ENCODE measurements around the gene FFAR4.

The FFAR4 gene

GRCh38 chr10:93603023-93603422 is 36.6 kb downstream of the FFAR4 start:
- TF ChIP-seq, protein P1, sequence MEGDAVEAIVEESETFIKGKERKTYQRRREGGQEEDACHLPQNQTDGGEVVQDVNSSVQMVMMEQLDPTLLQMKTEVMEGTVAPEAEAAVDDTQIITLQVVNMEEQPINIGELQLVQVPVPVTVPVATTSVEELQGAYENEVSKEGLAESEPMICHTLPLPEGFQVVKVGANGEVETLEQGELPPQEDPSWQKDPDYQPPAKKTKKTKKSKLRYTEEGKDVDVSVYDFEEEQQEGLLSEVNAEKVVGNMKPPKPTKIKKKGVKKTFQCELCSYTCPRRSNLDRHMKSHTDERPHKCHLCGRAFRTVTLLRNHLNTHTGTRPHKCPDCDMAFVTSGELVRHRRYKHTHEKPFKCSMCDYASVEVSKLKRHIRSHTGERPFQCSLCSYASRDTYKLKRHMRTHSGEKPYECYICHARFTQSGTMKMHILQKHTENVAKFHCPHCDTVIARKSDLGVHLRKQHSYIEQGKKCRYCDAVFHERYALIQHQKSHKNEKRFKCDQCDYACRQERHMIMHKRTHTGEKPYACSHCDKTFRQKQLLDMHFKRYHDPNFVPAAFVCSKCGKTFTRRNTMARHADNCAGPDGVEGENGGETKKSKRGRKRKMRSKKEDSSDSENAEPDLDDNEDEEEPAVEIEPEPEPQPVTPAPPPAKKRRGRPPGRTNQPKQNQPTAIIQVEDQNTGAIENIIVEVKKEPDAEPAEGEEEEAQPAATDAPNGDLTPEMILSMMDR (IDR thresholded peaks at IDR 0.05; ENCODE audit: control insufficient read depth, extremely low read depth, insufficient read depth) = no peak
- H3K4me3 ChIP-seq (ENCODE audit: low read depth, low read length) = no peak overlapping the region
- DNase-seq (ENCODE audit: low read depth) = no peak

GRCh38 chr10:93604146-93604545 is 37.7 kb downstream of the FFAR4 start:
- TF ChIP-seq, protein P1 (IDR thresholded peaks at IDR 0.05; ENCODE audit: control insufficient read depth, extremely low read depth, insufficient read depth) = no peak
- DNase-seq (ENCODE audit: low read depth) = no peak
- H3K4me3 ChIP-seq (ENCODE audit: low read depth, low read length) = no peak overlapping the region

GRCh38 chr10:93608421-93608820 is 42.0 kb downstream of the FFAR4 start:
- TF ChIP-seq, protein P1 (IDR thresholded peaks at IDR 0.05; ENCODE audit: control insufficient read depth, extremely low read depth, insufficient read depth) = no peak
- H3K4me3 ChIP-seq (ENCODE audit: low read depth, low read length) = no peak overlapping the region
- DNase-seq (ENCODE audit: low read depth) = no peak

- TF ChIP-seq, protein P1 (IDR thresholded peaks at IDR 0.05; ENCODE audit: control insufficient read depth, extremely low read depth, insufficient read depth) = no peak
- no peak within 1 kb of the TSS for H3K4me3 ChIP-seq (ENCODE audit: low read depth, low read length)
- no peak for DNase-seq (ENCODE audit: low read depth)
Measured at GRCh38 chr10:93612311-93612710, 45.8 kb downstream of the FFAR4 start, which contains the start of gene PDE6C. Gene PDE6C (plus strand): TSS chr10:93612537. CDS start chr10:93612726, 189 bp downstream.

GRCh38 chr10:93613126-93613525 is 46.7 kb downstream of the FFAR4 start:
- DNase-seq (ENCODE audit: low read depth) = no peak
- H3K4me3 ChIP-seq (ENCODE audit: low read depth, low read length) = no peak overlapping the region
- TF ChIP-seq, protein P1 (IDR thresholded peaks at IDR 0.05; ENCODE audit: control insufficient read depth, extremely low read depth, insufficient read depth) = no peak

DNA sequence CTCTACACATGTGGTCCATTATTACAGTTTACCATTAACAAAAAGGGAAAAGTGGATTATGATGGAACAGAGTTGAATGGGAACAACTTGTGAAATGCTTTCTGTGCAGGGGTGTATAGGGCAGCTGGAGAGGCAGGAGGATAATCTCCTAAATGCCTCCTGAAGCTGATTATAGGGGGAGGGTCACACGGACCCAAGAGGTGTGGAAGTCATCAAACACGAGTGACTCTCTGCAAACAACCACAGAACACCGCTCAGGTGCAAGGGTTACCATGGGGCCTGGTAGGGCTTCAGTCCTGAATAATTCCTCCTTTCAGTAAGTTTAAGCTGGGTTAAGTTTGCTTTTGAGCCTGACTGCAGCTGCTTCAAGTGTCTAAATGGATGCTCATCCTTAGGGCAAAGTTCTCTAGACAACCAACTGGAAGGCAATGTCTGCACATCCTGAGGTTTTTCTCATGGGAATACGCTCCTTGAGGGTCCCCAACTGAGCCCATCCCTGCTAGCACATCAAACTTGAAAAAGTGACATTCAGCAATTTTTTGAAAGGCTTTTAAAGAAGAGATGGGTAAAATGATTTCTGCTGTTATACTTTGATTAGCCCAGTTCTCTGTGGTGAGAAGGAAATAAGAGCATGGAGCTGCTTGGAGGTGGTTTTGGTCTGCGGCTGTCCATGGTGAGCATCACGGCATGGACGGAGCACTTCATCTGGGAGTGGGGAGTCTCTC is 47.8 kb downstream of the FFAR4 start:
- no peak for DNase-seq (ENCODE audit: low read depth)
- TF ChIP-seq, protein P1 (IDR thresholded peaks at IDR 0.05; ENCODE audit: control insufficient read depth, extremely low read depth, insufficient read depth) = no peak
- H3K4me3 ChIP-seq (ENCODE audit: low read depth, low read length) = no peak overlapping the region

Measured in LNCaP clone FGC (cell line).